Keratinocyte (primary cell): ENCODE data around the gene SPATA31C1. TPM values are rescaled to one million over a fixed set of nuclear protein-coding genes. Genes with fewer than 3 reads are reported as not detected.

Experiments
- DNase-seq: peaks from one replicate; pipeline ENCODE4 v3.0.0-alpha.2; 2011; ENCODE audit warnings: low read depth, missing footprints, low spot score
- FAIRE-seq: peaks from 2 replicates; lab custom pipeline; 2011; peaks lifted over from hg19 to GRCh38; lab: Jason Lieb, UNC
- H2AFZ ChIP-seq: 2 replicates; pipeline ENCODE4 v1.6.0; 2012; ENCODE audit warnings: low read length, control low read depth, inconsistent platforms; ENCODE audit not compliant: control insufficient read depth
- H3K27ac ChIP-seq: 2 replicates; pipeline ENCODE4 v1.5.1; 2011; ENCODE audit warnings: low read length; ENCODE audit not compliant: control insufficient read depth, insufficient read depth
- H3K27me3 ChIP-seq: 3 replicates; pipeline ENCODE4 v1.6.0; 2011; ENCODE audit warnings: low read length; ENCODE audit not compliant: control insufficient read depth, insufficient read depth; ENCODE audit errors: extremely low read depth
- H3K36me3 ChIP-seq, 2 experiments: 2 replicates in 1 of 2; 3 replicates in 1 of 2; pipeline ENCODE4 v1.5.1; 2011; ENCODE audit warnings: low read length in 2 of 2, mild to moderate bottlenecking in 1 of 2; ENCODE audit not compliant: control insufficient read depth in 2 of 2, insufficient read depth in 2 of 2; ENCODE audit errors: extremely low read depth in 1 of 2
- H3K4me1 ChIP-seq: 3 replicates; pipeline ENCODE4 v1.5.1; 2011; ENCODE audit warnings: low read length; ENCODE audit not compliant: control insufficient read depth, insufficient read depth; ENCODE audit errors: extremely low read depth
- H3K4me2 ChIP-seq: 3 replicates; pipeline ENCODE4 v1.6.0; 2011; ENCODE audit warnings: low read depth, low read length; ENCODE audit not compliant: control insufficient read depth, insufficient read depth; ENCODE audit errors: extremely low read depth
- H3K4me3 ChIP-seq, 3 experiments: fragments of 200-600 bp in 1 of 3; sonication (generic) in 1 of 3; 2 replicates in 2 of 3; 3 replicates in 1 of 3; pipeline ENCODE4 v1.5.1; 2011 to 2016; ENCODE audit warnings: low read length in 3 of 3, mild to moderate bottlenecking in 3 of 3, control low read depth in 2 of 3, inconsistent platforms in 1 of 3, low read depth in 1 of 3, mixed read lengths in 1 of 3, mixed run types in 1 of 3, moderate library complexity in 1 of 3; ENCODE audit not compliant: control insufficient read depth in 2 of 3, insufficient read depth in 2 of 3; ENCODE audit errors: extremely low read depth in 1 of 3
- H3K79me2 ChIP-seq: 2 replicates; pipeline ENCODE4 v1.6.0; 2012; ENCODE audit warnings: low read length; ENCODE audit not compliant: control insufficient read depth, insufficient read depth
- H3K9ac ChIP-seq: 3 replicates; pipeline ENCODE4 v1.6.0; 2011; ENCODE audit warnings: low read length; ENCODE audit not compliant: control insufficient read depth, insufficient read depth; ENCODE audit errors: extremely low read depth
- H3K9me1 ChIP-seq: 3 replicates; pipeline ENCODE4 v1.6.0; 2011; ENCODE audit warnings: low read length; ENCODE audit not compliant: control insufficient read depth, insufficient read depth; ENCODE audit errors: extremely low read depth
- H3K9me3 ChIP-seq: 2 replicates; pipeline ENCODE4 v1.5.1; 2012; ENCODE audit warnings: low read depth, low read length; ENCODE audit not compliant: control insufficient read depth
- H4K20me1 ChIP-seq: 3 replicates; pipeline ENCODE4 v1.6.0; 2011; ENCODE audit warnings: low read length; ENCODE audit not compliant: control insufficient read depth, insufficient read depth; ENCODE audit errors: extremely low read depth
- EZH2 ChIP-seq: IDR thresholded peaks from one replicate; pipeline ENCODE4 v1.6.1; 2012; ENCODE audit warnings: inconsistent platforms, mild to moderate bottlenecking, low read length, moderate library complexity
- dilution Hi-C: fragments of 300-500 bp; cut with MboI; formaldehyde crosslinking; loops from one replicate; pipeline ENCODE4 v1.7.0; 2020; ENCODE audit warnings: low sequenced_read_pairs; ENCODE audit not compliant: extremely low pct_ligation_motif_present
- polyA plus RNA-seq, 5 experiments: library from polyadenylated mRNA; depleted of rRNA in 3 of 5; stranded (reverse) in 3 of 5; stranded (forward) in 1 of 5; unstranded in 1 of 5; fragments of >200 nt; gene quantifications; 1 replicate in 1 of 5; 2 replicates in 3 of 5; 3 replicates in 1 of 5; pipeline versions ENCODE4 v1.2.1 to v1.2.3, GENCODE V29; 2011 to 2012; ENCODE audit warnings: missing spikeins in 2 of 5, low read depth in 1 of 5, low replicate concordance in 1 of 5
- TF ChIP-seq, protein P1 (sequence below), 3 experiments: IDR thresholded peaks in 1 of 3; conservative IDR thresholded peaks in 1 of 3; optimal IDR thresholded peaks in 1 of 3; 2 replicates in 2 of 3; 3 replicates in 1 of 3; pipeline versions ENCODE3 to v1.5.1; 2011; ENCODE audit warnings: low read length in 3 of 3, mild to moderate bottlenecking in 3 of 3, moderate library complexity in 2 of 3, control low read depth in 1 of 3, inconsistent platforms in 1 of 3; ENCODE audit not compliant: insufficient read depth in 2 of 3; ENCODE audit errors: extremely low read depth in 1 of 3

The SPATA31C1 gene
- polyA plus RNA-seq, 1 donor (not counting 4 experiments of a cell fraction or from before 2014, with no cell fraction given): not detected

- no peak overlapping the region for H2AFZ ChIP-seq
- H3K4me3 ChIP-seq: no peak overlapping the region
- no peak for FAIRE-seq
Observed at GRCh38 chr9:87872079-87872624, 45.6 kb upstream of the SPATA31C1 start.

DNA sequence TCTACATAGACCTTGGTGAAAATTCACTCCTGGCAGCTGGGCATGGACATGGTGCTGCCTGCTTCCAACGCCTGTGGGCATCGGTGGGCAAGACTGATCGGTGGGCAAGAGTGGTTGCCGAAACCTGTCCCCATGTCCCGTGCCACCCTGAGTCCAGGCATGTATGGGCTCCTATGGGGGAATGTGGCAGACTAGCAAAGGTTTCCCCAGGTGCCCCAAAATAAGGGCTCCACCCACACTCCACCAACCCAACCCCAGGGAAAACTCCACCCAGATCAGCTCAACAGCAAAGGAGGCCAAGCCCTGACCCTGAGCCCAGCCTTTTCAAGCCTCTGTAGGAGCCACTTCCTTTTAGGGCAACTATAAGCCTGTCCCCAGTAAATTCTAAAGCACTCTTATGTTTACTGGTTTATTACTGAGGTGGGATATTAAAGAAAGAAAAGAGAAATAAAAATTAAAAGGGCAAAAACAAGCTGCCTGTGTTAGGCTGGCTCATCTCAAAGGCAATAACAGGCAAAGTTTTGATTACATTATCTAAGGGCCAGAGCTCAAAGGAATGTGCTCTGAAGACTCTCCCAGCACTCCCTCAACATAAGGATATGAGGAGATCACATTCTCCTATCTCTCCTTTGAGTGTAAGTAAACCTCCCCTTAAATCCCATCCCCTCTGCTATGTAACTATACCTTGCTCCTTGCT, 44.0 kb upstream of the SPATA31C1 start:
- FAIRE-seq (no peak), DNase-seq (no peak)
- Histone ChIP-seq H3K4me1 (no peaks in the 10 kb centered on the region), H3K9me3 (no peaks in the 10 kb centered on the region), H3K27me3 (peaks cover 3% of the 10 kb centered on the region), H3K79me2 (no peaks in the 10 kb centered on the region), H3K9ac (no peak overlapping the region), H2AFZ (no peak overlapping the region), H3K4me3 (no peak overlapping the region), H3K27ac (no peak overlapping the region), H3K36me3 (no peaks in the 10 kb centered on the region), H3K9me1 (no peaks in the 10 kb centered on the region), H4K20me1 (no peaks in the 10 kb centered on the region), H3K4me2 (no peak overlapping the region)
- dilution Hi-C loops: no loop called here
- no peak for TF ChIP-seq EZH2
- TF ChIP-seq, protein P1, sequence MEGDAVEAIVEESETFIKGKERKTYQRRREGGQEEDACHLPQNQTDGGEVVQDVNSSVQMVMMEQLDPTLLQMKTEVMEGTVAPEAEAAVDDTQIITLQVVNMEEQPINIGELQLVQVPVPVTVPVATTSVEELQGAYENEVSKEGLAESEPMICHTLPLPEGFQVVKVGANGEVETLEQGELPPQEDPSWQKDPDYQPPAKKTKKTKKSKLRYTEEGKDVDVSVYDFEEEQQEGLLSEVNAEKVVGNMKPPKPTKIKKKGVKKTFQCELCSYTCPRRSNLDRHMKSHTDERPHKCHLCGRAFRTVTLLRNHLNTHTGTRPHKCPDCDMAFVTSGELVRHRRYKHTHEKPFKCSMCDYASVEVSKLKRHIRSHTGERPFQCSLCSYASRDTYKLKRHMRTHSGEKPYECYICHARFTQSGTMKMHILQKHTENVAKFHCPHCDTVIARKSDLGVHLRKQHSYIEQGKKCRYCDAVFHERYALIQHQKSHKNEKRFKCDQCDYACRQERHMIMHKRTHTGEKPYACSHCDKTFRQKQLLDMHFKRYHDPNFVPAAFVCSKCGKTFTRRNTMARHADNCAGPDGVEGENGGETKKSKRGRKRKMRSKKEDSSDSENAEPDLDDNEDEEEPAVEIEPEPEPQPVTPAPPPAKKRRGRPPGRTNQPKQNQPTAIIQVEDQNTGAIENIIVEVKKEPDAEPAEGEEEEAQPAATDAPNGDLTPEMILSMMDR (optimal IDR thresholded peaks at IDR 0.05 in 1 of 3, IDR thresholded peaks at IDR 0.05 in 1 of 3, conservative IDR thresholded peaks at IDR 0.05 in 1 of 3; ENCODE audit: extremely low read depth in 1 of 3, insufficient read depth in 2 of 3, low read length in 3 of 3): no peak

More at GRCh38 chr9:87872079-87872624, 45.6 kb upstream of the SPATA31C1 start:
- DNase-seq: no peak
- H3K9me1 ChIP-seq: no peaks in the 10 kb centered on the region
- H3K27ac ChIP-seq: no peak overlapping the region
- no peaks in the 10 kb centered on the region for H4K20me1 ChIP-seq
- TF ChIP-seq, protein P1 (optimal IDR thresholded peaks at IDR 0.05 in 1 of 3, IDR thresholded peaks at IDR 0.05 in 1 of 3, conservative IDR thresholded peaks at IDR 0.05 in 1 of 3; ENCODE audit: extremely low read depth in 1 of 3, insufficient read depth in 2 of 3, low read length in 3 of 3): no peak
- no peak for TF ChIP-seq EZH2
- no peak overlapping the region for H3K9ac ChIP-seq
- H3K4me1 ChIP-seq: no peaks in the 10 kb centered on the region
- dilution Hi-C loops: no loop called here
- H3K27me3 ChIP-seq: peaks cover 3% of the 10 kb centered on the region
- H3K79me2 ChIP-seq: no peaks in the 10 kb centered on the region
- H3K36me3 ChIP-seq: no peaks in the 10 kb centered on the region
- H3K9me3 ChIP-seq: no peaks in the 10 kb centered on the region
- no peak overlapping the region for H3K4me2 ChIP-seq
